ENCODE results near the gene VSTM5.

Gene VSTM5

DNA sequence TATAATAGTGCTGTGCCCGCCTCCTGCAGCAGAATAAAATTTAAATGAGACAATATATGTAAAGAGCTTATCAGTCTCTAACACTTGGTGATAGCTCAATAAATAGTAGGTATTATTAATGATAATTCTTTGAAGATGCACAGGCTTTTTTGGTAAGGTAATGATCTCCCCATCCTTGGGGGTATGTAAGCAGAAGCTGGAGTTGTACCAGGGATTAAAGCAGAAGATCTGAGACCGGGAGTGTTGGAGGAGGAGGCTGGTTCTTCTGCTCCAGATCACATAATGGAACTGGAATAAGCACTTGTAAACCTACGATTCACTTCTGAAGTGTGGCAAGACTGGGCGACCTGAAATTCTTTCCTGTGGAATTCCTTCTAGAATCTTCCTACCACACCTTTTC lies 8.4 kb downstream of the VSTM5 start:
- DNase-seq = no peak

DNA sequence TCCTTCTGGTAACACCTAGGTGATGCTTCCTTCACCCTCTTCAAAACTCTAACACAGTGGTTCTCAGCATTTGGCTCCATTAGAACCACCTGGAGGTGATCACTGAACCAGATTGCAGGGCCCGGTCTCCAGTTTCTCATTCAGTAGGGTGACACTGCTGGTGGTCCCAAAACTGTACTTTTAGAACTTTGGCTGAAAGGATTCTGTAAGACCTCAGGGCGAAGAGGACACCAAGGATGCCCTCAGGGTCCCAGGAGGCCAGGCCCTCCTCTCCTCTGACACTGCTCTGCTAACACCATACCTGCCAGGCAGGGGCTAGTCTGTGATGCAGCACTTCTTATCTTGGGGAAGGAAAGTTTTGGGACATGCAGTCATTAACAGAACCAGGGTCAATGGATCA lies 9.0 kb downstream of the VSTM5 start:
- DNase-seq = no peak

- no peak for DNase-seq
Measured at GRCh38 chr11:93840981-93841380, 9.4 kb downstream of the VSTM5 start.

DNA sequence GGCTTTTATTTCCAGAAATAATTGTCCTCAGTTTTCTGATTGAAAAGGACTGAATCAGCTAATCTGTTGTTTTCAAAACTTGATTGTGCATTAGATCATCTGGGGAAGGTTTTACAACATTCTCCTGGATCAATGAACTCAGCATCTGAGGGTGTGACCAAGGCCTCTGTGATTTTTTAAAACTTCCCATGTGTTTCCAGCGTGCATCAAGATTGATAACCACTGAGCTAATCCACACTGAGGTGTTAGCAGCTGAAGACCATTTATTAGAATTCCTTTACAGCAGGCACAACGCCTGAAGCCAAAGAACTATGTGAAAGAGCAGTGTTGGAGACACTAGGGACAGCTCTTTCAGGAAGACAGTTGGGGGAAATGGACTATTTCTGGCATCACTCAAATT lies 10.2 kb downstream of the VSTM5 start:
- no peak for DNase-seq

GRCh38 chr11:93838967-93839366 lies 11.5 kb downstream of the VSTM5 start:
- no peak for DNase-seq

GRCh38 chr11:93832780-93833179 lies 17.6 kb downstream of the VSTM5 start:
- DNase-seq = no peak

- no peak for DNase-seq
Measured at GRCh38 chr11:93831343-93832127, 18.9 kb downstream of the VSTM5 start.

GRCh38 chr11:93829598-93829997 lies 20.8 kb downstream of the VSTM5 start:
- DNase-seq = no peak

DNA sequence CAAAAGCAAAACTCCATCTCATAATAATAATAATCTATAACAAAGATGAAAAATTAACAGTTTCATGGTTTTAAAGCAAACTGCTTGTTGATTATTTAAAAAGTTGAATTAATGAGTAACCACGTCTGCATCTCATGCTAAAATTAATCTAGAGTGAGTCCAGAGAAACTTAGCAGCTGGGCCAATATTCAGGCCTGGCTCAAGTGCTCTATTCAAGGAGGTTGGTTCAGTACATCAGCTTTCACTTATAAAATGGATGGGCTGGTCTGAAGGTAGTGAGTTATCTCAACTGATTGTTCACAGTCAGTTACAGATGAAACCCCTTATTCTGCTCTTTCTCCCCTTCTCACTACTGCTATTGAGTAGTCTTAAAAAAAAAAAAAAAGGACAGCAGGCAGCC lies 23.1 kb downstream of the VSTM5 start:
- no peak for DNase-seq

DNA sequence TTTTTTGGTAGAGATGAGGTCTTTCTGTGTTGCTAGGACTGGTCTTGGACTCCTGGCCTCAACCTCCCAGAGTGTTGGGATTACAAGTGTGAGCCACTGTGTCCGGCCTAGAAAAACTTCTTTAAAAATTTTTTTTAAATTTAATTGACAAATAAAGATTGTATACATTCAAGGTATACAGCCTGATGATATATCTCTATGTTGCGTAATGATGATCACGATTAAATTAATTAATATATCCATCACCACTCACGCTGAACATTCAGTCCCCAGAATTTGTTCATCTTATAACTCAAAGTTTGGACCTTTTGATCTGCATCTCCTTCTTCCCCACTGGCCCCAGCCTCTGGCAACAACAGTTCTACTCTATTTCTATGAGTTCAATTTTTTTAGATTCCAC lies 27.2 kb downstream of the VSTM5 start:
- DNase-seq = no peak

- no peak for DNase-seq
Measured at GRCh38 chr11:93822359-93822758, 28.1 kb downstream of the VSTM5 start.

DNA sequence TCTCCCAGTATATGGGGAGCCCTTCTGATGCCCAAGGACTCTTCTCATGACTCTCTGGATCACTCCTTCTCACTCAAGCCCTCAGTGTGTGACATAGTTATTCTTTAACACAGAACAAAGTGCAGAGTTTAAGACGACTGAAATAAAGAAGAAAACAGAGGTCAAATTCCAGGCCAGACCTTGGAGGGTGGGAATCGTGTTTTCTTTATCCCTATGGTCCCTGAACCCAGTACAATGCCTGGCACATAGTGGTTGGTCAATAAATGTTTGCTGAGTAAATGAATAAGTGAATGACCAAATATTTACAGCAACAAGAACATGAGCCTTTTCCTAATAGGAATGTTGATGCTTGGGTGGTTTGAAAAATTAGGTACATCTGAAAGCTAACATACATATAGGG lies 28.8 kb downstream of the VSTM5 start:
- no peak for DNase-seq

- no peak for DNase-seq
Measured at GRCh38 chr11:93820847-93821246, 29.6 kb downstream of the VSTM5 start.

DNA sequence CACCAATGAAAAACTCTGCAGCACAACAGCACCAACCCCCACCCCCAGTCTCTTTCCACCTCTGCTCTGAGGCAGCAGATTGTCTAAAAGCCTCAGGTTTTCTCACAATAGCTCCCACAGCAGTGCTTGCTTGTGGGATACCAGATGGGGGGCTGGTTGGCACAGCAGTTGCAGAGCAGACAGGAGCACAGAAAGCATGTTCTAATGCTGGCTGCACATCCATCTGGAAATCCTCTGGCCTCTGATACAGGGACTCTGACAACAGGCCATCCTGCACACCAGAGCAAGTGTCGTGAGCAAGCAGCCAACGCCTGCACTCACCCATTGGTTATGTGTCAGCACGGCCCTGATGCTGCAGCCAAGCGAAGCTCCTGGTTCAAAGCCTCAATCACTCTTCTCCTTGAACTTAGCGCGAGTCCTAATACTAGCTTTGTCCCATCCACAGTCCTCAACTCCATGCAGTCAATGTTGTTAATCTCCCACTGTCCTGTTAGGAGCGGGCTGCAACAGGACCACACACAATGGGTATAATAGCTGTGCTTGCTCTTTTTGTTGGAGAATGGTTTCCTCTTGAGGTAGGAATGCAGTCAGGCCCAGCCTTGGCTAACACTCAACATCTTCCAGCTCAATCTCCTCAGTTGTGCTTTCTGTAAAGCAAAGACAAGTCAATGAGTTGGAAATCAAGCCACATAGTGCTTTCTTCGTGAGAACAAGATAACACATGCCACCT lies 30.3 kb downstream of the VSTM5 start:
- DNase-seq = no peak

DNA sequence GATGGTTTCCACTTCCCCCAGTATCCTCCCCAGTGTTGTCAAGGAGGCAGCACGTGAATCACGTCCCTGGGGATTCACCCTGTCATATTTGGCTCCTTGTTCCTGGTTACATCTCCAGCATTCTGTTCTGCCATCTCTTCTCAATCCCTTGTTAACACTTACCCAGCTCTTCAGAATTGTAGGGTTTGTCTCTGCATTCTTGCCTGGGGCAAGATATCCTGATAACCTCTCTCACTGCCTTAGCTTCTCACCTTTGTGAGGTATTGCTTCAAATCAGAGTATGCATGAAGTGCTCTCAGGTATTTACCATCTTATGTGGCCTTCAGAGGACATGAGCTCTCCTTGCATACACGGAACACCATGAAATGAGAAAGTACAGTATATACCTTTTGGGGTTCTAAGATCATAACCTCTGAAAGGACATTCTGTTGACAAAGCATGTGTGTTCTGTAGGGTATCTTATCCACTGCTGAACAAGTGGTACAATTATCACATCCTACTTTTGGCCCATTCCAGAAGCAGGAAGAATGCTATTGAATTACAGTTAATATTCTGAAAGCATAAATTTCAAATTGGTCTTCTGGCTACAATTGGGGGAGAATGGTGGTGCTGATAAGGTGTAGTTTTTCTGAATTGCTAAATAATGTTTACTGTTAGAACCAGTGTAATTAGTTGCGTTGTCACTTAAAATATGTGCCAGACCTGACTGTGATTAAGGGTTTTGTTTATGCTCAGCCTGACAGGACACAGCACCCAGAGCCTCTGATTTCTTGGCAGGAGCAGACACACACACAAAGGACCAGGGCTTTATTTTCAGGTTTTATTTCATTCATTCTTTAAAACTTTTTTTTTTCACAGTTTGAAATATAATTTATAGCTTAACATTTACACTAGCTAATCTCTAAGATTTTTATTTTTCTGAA lies 32.7 kb downstream of the VSTM5 start:
- DNase-seq = no peak

- no peak for DNase-seq
Measured at GRCh38 chr11:93814966-93815633, 35.3 kb downstream of the VSTM5 start.

DNA sequence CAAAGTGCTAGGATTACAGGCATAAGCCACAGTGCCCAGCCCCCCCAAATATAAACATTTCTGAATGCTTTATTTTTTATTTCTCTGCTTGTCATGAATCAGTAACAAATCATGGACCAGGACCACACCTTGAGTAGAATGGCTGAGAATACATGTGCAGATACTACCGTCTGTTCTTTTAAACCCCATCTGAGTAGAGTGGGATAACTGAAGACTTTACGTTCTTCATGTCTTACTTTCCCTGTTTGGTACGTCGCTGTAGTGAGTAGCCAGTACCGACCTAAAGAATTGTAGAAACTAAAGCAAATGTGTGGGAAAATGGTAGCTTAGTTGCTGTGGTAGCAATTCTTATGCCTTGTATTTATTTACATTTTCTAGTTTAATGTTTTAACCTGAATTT lies 36.4 kb downstream of the VSTM5 start:
- DNase-seq = no peak

- no peak for DNase-seq
Measured at GRCh38 chr11:93807980-93808379, 42.4 kb downstream of the VSTM5 start.

GRCh38 chr11:93804879-93805278 lies 45.5 kb downstream of the VSTM5 start:
- no peak for DNase-seq

GRCh38 chr11:93801366-93801765 lies 49.1 kb downstream of the VSTM5 start:
- no peak for DNase-seq

DNA sequence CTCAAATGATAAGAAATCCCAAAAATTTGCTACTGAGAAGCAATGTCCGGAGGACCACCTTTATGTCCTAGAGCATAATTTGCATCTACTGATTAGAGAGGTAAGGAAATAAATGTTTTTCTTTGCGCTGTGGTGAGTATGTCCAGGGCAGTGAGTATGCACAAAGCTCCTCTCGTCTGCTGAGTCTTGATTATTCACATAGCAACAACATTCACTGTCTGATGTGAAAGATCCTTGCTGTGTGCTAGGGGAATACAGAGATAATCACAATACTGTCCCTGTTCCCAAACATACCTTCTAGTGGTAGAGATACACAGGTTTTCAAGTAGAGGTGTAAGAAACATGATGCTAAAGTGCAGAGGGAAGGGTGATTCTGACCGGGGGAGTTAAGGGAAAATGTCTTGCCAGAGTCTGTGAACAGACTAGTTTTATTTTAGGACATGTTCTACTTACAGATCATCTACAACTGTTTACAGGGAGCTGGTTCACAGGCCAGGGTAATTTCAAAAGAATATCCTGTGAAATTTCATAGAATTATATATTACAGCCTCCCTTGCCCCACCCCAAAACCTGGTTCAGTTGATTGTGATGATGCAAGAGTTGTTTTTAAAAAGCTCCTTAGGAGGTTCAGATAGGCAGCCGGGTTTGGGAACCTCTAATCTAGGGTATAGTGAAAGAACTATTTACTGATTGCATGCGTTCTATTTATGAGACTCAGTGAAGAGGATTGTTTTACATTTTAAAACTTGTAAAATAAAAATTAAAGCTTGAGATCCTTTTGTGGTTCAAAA lies 53.8 kb downstream of the VSTM5 start:
- DNase-seq = no peak

DNA sequence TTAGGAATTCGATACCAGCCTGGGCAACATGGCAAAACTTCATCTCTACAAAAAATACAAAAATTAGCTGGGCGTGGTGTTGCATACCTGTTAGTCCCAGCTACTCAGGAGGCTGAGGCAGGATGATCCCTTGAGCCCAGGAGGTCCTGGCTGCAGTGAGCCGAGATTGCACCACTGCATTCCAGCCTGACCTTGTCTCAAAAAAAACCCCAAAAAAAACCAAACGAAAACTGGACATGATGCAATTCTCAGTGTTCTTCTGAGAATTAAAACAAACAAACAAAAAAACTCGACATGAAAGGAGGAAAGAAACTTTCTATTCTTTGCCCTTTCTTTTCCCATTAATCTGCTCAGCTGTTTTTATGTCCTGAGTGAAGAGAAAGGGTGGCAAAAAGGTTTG lies 58.9 kb downstream of the VSTM5 start:
- no peak for DNase-seq

All from bone marrow (tissue), 2 donors.